Inferior parietal cortex (tissue), 1 donor: Measurements from ENCODE around the gene MRE11.
"Not testable (repeated sequence)": the region's sequence is repeated elsewhere in the genome, so short reads cannot be mapped to it uniquely, and the experiment has no call there.

ENCODE experiments used
- DNase-seq: peaks from one replicate; pipeline ENCODE4 v3.0.0-alpha.2; 2016; ENCODE audit errors: extremely low spot score

The MRE11 gene

DNA sequence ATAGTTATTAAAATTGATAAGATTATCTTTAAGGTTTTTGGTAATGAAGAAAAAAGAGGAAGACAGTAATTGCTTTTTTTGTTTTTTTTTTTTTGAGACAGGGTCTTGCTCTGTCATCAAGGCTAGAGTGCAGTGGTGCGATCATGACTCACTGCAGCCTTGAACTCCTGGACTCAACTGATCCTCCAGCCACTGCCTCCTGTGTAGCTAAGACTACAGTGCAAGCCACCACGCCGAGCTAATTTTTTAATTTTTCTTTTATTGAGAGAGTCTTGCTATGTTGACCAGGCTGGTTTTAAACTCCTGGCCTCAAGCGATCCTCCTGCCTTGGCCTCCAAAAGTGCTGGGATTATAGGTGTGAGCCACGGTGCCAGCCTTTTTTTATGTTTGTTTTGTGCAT is 12.9 kb upstream of the MRE11 start:
- not testable (repeated sequence) for DNase-seq

DNA sequence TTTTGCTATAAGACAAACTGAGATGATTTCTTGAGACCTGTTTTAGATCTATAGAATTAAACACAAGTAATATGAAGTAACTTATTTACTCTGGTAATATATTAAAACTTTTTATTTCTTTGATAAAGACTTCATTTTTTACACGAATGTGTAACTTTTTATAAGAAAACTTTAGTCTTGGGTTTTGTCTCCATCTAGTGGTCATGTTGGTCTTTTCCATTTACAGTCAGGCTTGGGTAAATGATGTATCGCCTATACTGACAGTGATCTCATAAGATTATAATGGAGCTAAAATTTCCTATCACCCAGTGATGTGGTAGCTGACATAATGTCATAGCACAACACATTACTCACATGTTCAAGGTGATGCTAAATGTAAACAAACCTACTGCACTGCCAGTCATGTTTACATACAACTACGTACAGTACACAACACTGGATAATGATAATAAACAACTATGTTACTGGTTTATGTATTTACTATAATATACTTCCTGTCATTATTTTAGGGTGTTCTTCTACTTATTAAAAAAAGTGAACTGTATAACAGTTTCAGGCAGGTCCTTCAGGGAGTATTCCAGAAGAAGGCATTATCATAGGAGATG is 11.1 kb upstream of the MRE11 start:
- DNase-seq, result peak; percentile 79

DNA sequence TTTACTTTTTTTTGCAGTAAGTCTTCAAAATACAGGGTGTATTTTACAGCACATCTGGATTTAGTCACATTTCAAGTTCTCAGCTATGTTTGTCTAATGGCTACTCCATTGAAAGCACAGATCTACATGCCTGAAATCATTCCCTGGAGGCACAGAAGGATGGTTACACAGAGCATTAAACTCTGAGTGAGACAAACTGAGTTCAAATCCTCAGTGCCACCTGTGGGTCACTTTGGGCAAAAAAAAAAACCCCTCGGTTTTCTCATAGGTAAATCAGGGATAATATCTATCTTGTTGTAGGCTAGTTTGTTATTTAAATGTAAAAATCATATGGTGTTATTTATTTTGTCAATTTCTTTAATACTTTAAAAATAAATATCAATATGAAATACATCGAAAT is 7.9 kb upstream of the MRE11 start:
- DNase-seq, result no peak

DNA sequence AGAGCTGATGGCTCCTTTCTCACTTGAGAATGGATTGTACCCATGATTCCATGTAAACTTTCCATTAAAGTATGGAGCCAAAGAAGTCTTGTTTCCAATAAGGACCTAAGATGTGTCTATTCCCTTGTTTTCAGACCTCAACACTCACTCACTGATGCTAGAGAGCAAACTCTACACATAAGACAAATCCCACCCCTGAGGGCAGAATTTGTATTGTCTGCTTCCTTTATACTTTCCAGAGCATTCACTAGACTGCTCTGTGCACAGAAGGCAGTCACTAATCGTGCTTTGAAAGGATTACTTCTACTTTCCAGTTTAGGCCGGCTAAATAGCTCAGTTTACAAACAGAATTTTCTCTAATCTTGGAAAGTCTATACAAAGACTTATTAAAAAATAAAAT is 6.5 kb upstream of the MRE11 start:
- DNase-seq, result no peak

DNA sequence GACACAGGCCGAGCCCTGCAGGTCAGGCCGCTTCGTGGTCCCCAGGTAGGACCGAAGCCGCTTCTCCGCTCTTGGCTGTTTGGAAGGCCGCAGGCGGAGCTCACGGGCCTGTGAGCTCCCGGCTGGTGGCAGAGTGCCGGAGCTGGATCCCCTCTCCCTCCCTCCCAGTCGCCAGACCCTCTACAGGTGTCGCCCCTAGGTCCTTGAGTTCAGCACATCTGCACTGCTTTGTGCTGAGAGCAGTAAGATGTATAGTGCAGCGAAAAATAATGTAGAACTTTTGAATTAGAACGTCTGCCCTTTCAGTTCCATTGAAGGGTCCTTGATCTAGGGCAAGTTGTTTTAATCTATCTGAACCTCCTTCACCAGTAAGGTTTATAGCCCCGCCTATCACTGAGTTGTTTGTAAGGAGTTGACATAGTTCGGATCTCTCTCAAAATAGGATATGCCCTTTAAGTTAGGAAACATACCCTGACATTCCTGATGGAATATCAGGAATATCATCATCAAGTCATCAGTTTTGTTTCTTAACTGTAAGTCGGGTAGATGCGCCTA is 559 bp upstream of the MRE11 start:
- no peak for DNase-seq

DNA sequence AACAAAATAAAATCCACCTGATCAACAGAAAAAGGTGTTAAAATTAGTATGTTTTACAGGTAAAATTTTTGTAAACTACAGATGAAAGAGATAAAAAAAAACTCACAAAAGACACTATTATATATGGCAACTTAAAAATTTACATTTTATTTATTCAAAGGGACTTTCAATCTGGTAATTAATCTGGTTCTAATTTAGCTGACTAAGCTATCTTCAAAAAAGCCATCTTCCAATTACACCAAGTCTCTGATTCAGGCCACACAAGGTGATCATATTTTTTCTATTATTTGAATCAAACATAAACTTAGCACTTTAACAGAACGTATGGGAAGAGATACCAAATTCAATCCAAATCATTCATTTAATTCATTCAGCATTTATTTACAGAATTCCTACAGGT is 7.6 kb downstream of the MRE11 start:
- DNase-seq, result no peak

DNA sequence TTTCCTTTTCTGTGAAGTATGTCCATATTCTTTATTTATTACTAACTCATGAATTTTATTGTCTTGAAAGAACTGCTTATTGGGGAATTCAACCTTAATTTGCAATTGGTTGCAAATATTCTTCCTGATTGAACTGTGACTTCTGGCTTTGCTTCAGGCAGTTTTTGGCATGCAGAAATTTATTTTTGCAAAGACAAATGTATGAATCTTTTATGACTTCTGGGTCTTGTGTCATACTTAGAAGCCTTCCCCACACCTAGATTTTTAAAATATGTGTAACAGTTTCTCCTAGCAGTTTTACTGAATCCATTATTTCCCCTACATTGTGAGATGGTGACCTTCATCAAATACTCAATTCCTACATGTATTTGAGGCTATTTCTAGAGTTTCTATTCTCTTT is 12.3 kb downstream of the MRE11 start:
- no peak for DNase-seq

DNA sequence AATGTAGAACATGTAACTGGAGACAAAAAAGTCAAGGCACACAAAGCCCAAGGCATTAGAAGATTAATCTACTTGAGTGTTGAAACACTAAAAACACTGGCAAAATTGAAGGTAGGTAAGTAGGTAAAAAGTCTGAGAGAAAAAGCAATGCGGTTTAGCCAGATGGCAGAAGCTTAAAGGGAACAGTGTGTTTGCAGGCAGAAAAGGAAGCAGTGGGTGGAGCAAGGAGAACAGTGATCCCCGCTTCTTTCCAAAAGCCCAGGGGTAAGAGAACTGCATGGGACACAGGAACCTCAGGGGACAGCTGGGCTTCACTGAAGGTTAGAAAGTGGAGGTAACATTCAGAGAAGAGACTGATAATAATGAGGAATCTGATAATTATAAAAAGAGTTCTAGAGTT is 16.0 kb downstream of the MRE11 start:
- no peak for DNase-seq

DNA sequence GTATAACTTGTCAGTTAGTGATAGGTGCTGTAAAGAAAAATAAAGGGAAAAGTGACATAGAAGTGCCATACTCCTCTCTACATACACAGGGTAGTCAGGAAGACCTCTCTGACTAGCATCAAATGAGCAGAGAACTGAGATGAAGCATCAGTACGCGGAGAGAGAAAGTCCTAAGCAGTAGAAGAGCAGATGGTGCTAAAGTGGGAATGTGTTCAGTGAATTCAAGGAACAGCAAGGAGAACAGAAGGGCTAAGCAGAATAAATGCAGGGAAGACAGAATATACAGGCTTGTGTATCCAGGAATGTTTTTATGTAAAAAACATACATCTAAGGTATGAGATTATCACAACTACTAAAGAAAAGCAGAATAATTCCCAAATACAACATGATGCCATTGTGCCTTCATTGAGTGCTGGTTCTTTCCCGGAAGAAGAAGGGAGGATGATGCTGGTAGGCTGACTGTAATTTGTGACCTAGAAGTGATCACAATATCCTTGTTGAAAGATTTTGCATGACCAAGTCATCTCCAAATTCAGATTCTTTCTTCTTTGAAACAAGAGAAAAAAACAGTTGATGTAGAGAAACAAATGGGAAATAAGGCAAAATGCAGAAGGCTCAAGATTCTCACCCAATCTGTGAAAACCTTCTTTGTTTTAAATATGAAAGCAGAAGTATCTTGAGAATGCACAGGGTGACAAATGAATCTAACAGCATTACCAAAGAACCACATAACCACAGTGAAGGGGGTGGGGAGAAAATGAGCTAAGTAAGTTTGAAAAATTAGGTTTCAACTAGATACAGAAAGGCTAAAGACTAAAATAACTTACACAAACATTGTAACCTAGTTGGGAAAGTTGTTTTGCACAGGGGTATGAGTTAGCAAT is 20.5 kb downstream of the MRE11 start:
- DNase-seq, result no peak

DNA sequence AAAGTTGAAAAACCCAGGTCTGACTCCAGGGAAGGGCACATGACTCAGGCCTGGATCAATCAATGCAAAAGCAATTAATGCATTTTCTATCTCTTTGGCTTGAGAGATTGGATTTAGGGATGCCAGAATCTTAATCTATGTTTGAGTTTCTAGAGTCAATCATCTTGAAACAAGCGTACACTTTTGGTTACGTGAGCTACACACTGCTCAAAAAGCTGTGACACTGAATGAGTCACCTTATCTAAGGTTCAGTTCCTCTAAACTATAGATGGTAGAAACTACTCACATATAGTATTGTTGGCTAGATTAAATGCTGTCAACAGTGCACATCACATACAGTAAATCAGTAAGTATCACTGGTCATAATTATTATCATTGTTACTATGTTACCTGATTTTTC is 24.2 kb downstream of the MRE11 start:
- no peak for DNase-seq

DNA sequence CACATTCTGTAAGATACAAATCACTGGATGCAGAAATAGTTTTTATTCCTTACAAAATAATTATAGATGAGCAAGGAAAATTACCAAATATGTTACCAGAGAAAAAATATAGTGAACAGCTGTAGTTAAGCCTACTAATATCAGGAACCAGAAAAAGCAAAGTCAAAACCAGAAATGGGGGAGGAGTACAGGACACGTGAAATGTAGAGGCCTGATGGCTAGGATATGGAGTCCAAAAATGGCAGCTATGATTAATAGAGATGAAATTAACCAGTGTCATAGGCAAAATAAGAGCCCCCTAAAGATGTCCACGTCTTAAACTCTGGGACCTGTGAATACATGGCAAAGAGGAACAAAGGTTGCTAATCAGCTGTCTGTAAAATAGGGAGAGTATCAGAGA is 34.1 kb downstream of the MRE11 start:
- DNase-seq, result no peak

DNA sequence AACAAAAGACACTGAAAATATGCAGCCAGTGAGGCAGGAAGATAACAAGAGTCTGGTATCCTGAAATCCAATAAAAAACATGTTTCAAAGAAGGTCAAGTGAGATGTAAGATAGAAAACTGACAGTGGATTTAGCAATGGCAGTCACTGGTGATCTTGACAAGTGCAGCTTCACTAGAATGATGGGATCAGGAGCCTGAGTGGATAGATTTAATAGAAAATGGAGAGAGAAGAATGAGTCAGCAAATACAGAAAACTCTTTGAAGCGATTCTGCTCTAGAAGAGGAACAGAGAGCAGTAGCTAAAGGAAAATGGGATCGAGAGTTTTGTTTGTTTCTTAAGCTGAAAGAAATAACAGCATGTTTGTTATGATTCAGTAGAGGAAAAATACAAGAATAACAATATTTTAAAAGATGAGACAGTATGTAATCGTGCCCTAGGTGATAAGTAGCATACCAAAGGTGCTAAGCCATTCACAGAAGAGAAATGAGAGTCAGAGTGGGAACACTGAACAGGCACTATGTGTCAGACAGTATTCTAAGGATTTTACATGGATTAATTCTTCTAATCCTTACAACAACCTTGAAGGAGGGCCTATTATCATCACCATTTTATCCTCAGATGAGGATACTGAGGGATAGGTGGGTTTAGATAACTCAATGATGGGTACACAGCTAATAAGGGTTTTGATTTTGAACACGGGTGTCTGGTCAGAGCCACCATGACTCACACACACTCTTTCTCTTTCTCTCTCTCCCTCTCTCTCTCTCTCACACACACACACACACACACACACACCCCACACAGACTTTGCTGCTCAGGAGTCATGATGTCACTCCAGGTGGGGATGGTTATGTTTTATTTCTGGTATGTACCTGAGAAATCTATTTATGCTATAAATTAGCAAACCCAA is 36.3 kb downstream of the MRE11 start:
- DNase-seq, result no peak

DNA sequence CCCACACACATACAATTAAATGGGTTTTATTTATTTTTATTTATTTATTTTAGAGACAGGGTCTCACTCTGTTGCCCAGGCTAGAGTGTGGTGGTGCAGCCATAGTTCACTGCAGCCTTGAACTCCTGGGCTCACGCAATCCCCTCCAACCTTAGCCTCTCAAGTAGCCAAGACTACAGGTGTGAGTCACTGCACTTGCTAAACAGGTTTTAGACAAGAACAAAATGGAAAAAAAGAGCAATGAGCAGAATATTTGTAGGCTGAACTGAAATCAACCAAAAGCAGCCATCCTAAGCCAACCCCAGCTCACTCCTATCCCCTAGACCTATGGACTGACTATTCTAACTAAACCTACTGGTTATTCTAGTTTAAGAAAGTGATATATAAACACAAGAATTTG is 37.8 kb downstream of the MRE11 start:
- DNase-seq, result no peak

DNA sequence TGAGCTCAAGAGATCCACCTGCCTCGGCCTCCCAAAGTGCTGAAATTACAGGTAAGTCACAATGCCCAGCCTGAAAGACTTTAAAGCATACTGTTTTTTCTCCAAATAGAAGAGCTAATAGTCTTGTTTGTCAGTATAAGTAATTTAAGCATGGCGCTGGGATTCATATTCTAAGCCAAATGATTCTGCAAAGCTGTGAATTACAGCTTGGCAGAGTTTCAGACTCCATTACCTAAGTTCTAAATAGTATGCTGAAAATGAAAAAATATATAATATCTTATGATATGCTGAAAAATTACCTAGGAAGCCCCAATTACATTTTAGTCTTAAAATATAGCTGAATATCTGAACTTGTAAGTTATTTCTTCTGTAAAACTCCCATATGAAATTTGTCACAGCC is 39.3 kb downstream of the MRE11 start:
- no peak for DNase-seq

DNA sequence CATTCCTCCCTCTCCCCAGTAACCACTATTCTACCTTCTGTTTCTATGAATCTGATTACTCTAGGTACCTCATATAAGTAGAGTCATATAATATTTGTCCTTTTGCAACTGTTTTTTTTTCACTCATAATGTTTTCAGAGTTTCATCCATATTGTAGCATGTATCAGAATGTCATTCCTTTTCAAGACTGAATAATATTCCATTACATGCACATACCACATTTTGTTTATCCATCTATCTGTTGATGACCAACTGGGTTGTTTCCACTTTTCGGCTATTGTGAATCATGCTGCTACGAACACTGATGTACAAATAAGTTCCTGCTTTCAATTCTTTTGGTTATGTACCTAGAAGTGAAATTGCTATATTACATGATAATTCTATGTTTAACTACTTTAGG is 40.7 kb downstream of the MRE11 start:
- DNase-seq, result no peak

DNA sequence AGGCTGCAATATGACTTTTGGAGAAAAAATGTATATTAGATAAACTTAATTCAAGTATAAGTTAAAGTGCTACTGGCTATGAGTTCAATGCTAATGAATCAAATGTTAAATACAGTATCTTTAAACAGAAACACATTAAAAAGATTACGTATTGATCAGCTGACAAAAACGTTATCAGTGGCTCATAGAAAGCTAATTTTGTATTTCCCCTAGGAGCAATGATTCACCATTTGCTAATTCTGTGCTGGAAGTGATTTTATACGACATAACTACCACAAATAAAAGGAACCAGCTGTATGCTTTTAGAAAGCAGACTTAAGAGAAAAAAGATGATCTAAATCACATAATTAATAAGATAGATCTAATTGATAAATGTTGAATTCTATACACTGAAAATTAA is 43.6 kb downstream of the MRE11 start:
- DNase-seq, result no peak

DNA sequence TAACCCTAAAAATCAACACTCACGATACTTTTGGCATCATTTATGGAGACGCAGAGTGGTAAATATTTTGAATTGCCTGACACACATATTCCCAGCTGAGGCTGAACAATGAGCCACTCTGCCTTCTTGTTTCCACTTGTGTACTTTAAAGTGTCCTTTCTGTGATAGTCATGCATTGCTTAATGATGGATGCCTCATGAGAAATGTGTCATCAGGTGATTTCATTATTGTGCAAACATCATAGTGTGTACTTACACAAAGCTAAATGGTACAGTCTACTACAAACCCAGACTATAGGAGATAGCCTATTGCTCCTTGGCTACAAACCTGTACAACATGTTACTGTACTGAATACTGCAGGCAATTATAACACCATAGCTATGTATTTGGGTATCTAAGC is 44.2 kb downstream of the MRE11 start:
- DNase-seq, result no peak

DNA sequence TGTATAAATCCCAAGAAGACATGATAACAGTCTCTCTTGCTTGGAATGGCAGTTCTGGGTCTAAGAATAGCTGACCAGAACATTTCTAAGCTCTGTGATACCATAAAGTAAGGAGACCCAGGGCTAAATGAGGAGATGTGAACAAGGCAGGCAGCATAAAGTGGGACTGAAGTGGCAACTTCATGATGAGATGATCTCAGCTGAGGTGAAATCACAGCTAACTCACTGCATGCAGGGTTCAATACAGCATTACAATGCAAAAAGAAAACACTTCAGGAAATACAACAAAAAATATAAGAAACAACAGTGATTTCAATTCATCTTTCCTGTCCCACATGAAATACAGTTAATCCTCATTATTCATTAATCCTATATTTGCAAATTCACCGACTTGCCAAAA is 44.6 kb downstream of the MRE11 start:
- DNase-seq, result no peak

DNA sequence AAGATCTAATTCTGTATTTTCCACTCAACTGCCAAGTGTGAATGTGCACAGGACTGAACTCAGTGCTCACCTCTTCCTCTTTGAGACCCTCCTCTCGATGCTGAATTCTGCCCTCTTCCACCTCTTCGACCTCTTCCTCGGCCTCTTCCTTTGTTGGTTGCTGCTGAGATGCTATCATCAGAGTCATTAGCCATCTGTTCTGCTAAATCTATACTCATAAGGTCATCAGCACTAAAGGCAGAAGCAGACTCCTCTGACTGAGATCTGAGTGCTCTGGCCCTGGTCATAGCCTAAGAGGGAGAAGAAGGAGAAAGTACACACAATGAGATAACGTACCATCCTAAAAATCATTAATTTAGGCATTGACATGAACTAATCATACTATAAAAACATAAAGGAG is 46.5 kb downstream of the MRE11 start:
- DNase-seq, result no peak

DNA sequence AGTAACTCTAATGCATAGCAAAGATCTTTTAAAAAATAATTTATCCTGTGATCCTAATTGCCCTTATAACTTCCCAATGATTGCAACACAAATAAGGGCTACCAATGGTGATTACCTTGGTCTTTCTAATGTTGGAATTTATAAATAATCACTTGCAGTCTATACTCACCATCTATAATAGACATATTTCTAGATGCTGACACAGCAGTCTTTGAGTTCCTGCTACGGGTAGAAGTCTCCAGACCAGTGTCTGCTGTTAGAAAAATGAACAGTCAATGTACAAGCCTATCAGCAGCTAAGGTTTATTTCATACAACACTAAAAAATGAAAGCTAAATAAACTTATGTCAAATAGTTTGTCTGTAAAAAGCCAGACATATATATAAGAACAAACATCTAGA is 48.0 kb downstream of the MRE11 start:
- DNase-seq, result no peak

DNA sequence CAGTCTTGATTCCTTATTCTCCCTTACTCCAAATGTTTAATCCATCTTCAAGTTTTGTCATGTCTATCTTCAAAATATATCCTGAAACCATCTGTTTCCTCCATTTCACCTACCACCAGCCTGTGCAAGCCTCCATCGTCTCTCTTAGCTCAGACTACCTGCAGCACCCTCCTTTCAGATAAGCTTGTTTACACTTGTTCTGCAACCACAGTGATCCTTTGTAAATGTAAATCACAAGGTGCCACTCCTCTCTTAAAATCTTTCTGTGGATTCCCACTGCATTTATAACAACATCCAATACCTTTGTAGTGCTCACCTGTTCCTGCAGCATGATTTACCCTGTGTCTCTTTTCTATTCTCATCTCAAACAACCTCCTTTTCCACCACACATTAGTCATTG is 60.6 kb downstream of the MRE11 start:
- DNase-seq, result no peak

DNA sequence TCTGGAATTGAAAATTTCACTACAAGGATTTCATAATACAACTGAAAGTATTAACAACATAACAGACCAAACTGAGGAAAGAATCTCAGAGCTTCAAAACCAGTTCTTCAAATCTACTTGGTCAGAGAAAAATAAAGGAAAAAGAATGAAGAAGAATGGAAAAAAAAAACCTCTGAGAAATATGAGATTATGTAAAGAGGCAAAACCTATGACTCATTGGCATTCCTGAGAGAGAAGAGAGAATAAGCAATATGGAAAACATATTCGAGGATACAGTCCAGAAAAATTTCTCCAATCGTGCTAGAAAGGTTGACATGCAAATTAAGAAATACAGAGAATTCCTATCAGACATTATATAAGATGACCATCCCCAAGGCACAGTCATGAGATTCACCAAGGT is 69.0 kb downstream of the MRE11 start:
- no peak for DNase-seq
